ENCODE measurements around the gene POC1A.

DNA sequence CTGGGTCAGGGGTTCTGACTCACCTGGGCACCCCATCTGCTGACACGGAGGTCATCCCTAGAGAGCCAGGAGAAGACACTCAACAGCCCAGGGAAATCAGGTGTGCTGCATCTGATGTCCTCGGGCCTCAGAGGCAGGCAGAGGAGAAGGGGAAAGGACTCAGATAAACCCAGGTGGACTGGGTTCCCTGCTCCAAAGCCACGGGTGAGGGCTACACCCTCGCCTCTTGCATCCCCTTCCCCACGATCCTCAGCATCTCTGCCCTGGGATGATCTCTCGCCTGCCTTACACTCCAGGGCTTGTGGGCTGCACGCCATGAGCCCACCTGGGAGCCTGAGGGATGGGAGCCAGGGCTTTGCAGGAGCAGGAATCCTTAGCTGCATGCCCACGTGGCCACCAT is 89.7 kb downstream of the POC1A start:
- TF ChIP-seq, protein P1, sequence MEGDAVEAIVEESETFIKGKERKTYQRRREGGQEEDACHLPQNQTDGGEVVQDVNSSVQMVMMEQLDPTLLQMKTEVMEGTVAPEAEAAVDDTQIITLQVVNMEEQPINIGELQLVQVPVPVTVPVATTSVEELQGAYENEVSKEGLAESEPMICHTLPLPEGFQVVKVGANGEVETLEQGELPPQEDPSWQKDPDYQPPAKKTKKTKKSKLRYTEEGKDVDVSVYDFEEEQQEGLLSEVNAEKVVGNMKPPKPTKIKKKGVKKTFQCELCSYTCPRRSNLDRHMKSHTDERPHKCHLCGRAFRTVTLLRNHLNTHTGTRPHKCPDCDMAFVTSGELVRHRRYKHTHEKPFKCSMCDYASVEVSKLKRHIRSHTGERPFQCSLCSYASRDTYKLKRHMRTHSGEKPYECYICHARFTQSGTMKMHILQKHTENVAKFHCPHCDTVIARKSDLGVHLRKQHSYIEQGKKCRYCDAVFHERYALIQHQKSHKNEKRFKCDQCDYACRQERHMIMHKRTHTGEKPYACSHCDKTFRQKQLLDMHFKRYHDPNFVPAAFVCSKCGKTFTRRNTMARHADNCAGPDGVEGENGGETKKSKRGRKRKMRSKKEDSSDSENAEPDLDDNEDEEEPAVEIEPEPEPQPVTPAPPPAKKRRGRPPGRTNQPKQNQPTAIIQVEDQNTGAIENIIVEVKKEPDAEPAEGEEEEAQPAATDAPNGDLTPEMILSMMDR (IDR thresholded peaks at IDR 0.05), result no peak
- no peak for TF ChIP-seq EP300 (IDR thresholded peaks at IDR 0.05)
